Tibial nerve (tissue), 4 donors: Measurements from ENCODE around the gene PANX1.

Experiments
- CTCF ChIP-seq, 5 experiments: fragments of 200-600 bp in 3 of 5; fragments of 450-650 bp in 2 of 5; sonication (generic) in 3 of 5; IDR thresholded peaks; one replicate each; pipeline ENCODE4 v1.5.1; 2016 to 2019; ENCODE audit warnings: antibody characterized with exemption in 5 of 5, mild to moderate bottlenecking in 3 of 5, moderate library complexity in 2 of 5
- EP300 ChIP-seq, 2 donors: sonication (generic); formaldehyde crosslinking; IDR thresholded peaks; one replicate each; pipeline ENCODE4 v1.6.1; 2017; ENCODE audit warnings: antibody characterized with exemption in 2 of 2, mild to moderate bottlenecking in 1 of 2

GRCh38 chr11:94129512-94130297 is 1.1 kb downstream of the PANX1 start:
- TF ChIP-seq CTCF (IDR thresholded peaks at IDR 0.05) (no peak), EP300 (IDR thresholded peaks at IDR 0.05) (no peak)
